HL-60/S4 (cell line): ENCODE data around the gene FRAS1.
"Not testable (repeated sequence)": the region's sequence is repeated elsewhere in the genome, so short reads cannot be mapped to it uniquely, and the experiment has no call there.

ENCODE experiments used
- in situ Hi-C: fragments of 300-500 bp; cut with MboI; formaldehyde crosslinking; loops from 2 replicates; pipeline ENCODE4 v1.14.3; 2022; ENCODE audit warnings: low sequenced_read_pairs

FRAS1 gene

DNA sequence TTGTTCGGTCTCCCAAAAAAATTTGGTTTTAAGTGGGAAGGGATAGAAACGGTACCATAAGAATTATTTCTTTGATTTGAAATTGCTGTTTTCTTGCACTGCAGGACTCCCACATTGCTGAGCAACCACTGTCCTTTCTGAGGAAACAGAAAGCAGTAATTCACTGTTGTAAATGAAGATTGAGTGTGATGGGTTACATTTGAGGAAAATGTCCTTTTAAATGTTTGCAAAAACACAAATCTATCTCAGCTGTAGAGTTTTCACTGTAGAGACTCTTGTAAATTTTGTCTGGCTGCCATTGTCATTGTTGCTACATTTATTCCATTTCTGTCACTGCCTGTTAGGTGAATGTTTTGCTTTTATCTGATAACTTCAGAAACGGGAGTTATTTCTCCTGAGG is 105.2 kb downstream of the FRAS1 start:
- in situ Hi-C loops, result no loop called here

DNA sequence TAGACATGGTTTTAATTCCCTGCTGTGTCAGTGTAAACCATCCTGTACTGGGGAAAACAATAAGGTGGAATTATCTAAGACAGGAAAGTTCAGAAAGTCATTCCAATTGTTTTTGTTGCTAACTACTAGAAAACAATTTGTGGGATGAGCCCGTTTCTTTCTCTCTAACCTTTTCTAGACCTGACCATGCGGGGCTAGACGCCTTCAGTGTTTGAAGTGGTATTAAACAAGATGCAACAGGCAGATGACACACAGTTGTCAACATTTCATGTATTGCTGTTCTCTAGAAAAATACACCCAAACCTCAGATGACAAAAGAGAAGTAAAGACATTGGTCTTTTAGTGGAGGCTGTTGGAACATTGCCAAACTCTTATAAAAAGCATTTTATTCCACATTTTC is 105.7 kb downstream of the FRAS1 start:
- in situ Hi-C loops, result no loop called here

DNA sequence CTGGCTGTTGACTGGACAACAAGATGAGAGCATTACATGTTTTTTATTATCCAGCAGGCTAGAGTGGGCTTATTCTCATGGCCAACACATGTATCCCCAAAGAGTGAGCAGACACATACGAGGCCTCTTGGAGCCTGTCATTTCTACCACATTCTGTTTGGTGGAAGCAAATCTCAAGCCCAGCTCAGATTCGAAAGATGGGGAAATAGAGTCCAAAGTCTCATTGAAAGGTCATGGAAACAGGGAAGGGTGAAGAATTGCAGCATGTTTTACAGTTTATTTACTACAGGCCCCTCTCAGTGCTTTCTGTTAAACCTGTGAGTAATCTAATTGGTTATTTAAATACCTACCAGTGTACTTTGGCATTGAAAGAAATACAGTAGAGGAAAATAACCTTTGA is 108.6 kb downstream of the FRAS1 start:
- in situ Hi-C loops, result no loop called here

DNA sequence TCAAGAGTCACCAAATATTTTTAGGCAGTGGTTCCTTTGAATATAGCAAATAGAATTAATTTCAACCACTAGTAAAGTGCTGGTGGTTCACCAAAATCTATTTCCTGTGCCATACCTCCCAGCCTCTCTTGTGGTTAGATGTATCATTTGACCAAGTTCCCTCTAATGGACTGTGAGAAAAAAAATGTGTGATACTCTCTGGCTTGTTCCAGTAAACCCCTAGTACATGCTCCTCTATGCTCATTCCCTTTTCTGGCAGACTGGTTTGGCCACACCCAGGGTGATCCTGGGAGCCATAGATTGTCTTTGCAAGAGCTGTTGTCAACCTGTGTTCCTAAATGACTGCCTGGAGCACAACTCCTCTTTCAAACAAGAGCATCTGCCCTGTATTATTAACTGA is 109.5 kb downstream of the FRAS1 start:
- in situ Hi-C loops, result no loop called here

DNA sequence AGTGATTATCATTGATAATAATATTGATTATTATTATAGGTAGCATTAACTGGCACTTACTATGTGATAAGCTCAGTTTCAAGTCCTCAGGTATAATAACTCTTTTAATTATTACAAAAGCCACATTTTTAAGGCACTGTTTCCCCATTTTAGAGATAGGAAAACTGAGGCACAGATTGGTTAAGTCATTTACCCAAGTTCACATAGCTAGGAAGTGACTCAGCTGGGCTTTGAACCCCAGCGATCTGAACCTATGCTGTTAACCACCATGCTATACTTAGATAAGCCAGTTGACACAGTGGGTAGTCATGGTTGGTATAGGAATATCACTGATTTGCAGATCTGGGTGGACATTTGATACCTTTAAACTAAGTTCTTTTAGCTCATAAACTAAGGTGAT is 110.4 kb downstream of the FRAS1 start:
- in situ Hi-C loops, result no loop called here

DNA sequence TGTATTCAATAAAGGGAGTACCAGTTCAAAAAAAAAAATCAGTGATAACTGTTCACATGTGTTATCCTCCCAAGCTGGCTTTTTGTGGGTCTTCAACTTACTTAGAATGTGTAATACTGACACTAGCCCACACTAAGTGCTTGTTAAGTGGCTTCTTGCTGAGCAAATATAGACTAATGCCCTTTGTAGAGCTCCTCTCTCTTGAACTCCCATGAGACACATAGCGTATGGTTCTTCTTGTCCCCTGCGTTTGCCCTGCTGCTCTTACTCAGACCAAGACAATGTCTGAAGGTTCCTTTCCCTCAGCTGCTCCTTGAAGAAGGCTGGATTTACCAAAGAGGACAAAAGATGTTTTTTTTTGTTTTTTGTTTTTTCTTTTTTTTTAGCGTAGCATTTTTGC is 110.9 kb downstream of the FRAS1 start:
- in situ Hi-C loops, result no loop called here

DNA sequence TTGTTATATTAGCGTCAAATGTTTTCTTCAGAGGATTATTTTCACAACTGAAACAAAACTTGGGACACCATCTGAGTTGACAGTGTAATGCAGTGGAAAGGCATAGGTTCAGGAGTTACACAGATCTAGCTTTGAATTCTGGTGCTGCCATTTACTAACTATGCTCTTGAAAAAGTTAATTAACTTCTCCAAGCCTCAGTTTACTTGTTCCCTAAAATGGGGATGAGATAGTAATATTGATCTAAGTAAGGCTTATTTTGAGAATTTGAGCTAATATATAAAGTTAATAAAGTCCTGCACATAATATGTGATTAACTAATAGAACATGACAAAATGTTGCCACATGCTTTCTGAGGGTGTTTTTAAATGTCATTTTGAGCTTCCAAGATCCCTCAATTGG is 112.6 kb downstream of the FRAS1 start:
- in situ Hi-C loops, result no loop called here

DNA sequence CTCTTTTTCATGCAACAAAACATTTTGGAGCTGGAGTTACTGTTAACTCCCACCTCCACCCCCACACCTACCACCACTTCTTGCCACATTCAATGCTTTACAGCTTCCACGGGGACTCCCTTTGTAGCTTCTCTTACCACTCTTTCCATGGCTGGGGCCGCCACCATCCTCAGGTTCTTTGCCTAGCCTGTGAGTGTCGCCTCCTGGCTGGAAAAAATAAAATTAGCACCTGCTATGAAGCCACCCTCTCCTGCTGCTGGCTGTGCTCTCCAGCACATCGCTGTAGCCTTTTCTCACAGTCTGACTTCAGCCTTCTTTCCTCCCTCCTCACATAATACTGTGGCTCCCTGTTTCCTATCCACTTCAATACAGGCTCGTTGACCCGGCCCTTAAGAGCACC is 114.4 kb downstream of the FRAS1 start:
- in situ Hi-C loops, result no loop called here

DNA sequence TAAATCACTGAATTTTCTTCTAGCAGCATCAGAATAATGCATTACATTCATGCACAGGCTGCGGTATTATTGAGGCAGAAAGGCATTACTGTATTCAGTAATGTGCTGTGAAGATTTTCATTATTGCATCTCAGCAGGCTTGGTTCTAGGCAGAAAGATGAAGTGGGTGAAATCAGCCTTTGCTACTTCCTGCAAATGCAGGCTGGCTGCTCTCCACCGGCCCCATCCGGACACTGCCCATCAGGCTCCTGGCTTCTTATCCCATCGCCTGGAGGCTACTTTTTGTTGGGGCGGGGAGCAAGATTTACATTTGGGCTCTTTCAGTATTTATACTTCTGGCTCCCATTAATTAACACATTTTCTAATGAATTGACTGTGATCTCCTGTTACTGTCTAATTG is 117.8 kb downstream of the FRAS1 start:
- in situ Hi-C loops, result no loop called here

DNA sequence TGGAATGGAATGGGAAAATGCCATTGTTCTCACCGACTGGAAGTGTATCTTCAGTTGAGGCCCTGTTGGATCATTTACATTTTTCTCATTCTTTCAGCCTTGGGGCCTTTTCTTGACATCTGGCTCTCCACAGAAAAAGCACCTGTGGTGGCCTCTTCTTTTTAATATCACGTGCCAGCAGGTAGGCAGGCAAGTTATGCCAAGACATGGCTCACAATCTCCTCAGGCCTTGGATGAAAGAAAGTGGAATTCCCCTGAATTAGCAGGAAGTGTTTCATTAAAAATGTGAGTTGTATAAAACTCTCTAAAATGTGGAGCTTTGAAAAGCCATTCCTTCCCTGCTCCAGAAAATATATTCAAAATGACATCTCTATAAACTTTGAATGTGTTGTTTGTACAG is 122.1 kb downstream of the FRAS1 start:
- in situ Hi-C loops, result no loop called here

DNA sequence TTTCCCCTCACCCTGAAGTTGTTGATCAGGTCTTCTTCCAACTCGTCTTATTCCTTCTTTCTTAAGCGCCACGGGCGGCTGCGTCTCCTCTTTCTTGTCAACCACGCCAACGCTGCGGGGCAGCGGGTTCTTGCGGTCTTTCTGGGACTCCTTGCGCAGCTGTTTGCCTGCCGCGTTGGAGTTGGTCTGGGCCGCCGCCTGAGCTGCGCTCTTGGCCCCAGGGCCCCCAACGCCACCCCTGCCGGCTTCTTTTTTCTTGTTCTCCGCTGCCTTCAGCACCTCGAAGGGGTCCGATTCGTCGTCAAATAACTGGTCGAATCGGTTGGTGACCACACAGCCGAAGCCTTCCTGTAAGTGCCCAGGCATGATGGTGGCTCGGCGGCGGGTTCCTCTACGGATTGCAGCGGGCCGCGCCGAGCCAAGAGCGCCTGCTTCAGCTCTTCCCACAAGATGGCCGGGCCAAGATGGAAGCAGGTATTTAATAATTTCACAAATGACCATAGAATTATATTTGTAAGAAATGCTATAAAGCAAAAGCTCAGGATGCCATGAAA is 124.6 kb downstream of the FRAS1 start:
- in situ Hi-C loops, result not testable (repeated sequence)

DNA sequence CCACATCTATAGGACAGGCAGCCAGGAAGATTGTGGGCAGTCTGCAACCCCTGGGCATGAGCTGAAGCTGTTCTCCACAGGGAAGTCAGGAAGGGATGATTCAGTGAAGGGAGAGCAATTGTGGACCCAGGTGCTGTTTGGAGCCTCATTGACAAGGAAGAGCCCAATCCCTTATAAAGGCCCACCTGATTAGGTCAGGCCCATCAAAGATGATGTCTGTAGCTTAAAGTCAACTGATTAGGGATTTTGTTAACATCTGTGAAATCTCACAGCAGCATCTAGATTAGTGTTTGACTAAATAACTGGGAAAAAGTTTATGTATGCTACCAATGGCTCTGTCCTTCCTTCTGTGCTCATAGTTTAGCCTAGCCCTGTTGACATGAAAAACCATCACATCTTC is 127.5 kb downstream of the FRAS1 start:
- in situ Hi-C loops, result no loop called here

DNA sequence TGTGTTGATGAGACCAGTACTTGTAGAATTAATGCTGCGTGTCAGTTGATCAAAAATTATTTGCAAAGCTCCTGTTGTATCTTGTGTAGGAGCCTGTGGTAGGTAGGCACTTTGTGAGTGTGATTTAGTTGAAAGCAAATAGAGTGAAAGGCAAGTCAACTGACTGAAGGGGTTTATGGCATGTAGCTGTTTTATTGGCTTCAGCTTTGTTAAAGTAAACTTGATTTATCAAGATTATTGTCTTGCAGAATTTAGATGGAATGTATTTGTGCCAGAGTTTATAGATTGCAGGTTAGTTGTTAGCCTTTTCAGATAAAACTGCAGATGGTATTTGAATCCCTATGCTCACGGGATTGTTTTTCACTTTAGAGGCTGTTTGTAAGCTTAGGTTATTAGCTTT is 128.0 kb downstream of the FRAS1 start:
- in situ Hi-C loops, result no loop called here

DNA sequence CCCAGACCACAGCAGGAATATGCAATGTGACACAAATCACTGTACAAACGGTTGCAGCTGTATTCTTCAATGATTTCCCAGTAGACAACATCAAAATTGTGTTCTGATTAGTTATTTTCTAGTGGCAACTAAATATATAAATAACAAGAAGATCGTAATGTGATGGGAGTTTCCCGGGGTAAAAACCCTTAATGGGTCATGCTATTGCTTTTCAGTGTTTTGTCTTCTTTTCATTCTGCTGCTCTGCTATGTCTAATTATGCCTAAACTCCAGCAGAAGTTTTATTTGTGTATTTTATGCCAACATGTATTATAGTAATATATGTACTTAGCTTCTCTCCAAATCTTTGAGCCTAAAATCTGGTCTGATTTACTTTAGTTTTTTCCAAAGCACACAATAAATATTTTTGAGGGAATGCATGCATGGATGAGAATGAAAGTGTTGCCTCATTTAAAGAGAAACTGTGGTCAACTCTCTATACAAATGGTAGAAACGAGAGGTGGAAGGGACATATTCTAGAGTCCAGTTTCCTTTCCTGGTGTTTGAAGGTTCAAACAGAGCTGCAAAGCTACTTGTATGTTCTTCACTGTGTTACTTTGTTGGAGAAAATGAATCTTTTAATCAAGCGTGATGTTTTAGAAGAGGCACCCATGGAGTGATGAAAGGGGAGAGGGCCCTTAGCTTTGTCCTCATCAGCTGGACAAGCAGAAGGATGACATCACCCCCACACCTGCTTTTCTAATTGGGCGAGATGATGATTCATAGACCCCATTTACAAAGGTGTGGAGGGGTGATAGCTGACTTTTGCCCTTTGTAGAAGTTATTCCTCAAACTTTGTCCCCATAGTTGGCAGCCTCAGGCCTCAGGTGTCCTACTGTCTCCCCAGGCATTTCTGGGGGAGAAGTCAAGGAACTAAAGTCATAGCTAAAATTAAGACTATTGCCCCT is 129.7 kb downstream of the FRAS1 start:
- in situ Hi-C loops, result no loop called here

DNA sequence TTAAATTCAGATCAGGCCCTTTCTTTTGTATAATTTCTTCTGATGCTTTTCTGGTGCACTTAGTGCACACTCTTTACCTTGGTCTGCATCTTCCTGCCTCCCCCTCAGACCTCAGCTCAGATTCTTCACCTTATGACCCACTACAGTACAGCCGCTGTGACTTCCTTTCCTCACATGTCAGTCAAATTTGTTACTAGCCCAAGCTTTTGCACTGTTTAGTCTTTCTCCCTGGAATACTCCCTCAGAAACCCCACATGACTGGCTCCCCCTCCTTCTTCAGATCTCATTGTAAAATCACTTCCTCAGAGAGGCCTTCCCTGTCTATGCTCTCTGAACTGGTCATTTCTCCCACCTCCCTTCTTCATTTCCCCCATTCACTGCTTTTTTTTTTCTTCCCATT is 132.9 kb downstream of the FRAS1 start:
- in situ Hi-C loops, result no loop called here

DNA sequence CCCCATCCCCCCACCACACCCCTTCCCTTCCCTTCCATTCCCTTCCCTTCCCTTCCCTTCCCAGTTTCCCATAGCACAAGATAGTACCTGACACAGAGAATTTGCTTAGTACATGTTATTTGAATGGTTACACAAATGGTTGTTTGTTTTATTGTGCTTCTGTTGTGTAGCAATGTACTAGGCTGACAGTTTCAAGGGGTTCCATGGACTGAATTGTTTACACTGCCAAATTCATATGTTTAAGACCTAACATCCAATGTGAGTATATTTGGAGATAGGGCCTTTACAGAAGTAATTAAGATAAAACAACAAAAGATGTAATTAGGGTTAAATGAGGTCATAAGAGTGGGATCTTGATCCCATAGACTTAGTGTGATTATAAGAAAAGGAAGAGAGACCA is 133.5 kb downstream of the FRAS1 start:
- in situ Hi-C loops, result no loop called here

DNA sequence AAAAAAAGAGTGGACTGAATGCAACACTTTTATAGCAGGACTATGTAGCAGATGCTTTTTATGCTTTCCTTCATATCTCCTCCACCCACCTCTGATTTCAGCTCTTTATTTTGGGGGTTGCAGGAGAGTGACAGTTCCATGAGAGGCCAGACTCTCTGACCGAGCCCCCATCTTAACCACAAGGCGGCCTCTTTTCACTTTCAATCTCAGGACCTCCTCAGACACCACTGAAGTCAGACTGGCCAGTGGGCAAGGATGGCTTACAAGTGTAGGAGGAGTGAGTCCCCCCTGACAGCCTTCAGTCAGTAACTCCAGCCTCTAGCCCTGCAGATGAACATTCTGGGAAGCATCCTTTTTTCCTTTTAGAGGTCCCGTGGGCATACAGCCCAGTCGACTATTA is 140.8 kb downstream of the FRAS1 start:
- in situ Hi-C loops, result no loop called here

DNA sequence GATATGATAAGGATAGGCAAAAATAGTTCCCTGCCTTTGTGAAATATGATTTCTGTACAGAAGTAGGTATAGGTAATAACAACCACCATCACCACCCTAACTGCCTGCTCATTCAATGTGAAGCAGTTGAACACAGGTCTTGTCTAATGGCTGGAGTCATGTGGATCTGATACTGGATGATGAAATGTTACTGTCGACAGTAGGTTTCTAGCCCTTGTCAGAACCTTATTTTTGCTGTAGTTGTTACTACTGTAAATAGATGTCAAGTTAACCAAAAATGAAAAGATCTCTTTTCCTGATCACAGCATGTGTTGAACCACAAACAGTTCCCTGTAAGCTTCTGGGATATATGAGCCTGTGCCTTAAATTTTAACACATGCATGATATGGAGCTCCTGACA is 142.9 kb downstream of the FRAS1 start:
- in situ Hi-C loops, result no loop called here

DNA sequence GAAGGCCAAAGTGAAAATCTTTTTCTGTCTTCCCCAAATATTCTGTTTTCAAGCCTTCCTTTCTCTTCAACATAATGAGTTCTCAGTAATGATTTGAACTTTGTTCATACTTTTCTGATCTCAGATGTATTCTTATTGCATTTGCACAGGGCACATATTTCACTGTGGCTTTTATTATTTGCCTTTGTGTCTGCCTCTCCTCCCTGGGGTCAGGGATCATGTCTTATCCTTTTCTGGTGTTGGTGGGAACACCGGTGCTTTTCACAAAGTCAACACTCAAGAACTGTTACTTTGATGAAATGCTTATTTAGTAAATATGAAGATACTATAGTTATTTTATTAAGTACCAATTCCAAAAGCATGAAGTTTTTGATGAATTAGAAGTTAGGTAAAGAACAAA is 143.8 kb downstream of the FRAS1 start:
- in situ Hi-C loops, result no loop called here

DNA sequence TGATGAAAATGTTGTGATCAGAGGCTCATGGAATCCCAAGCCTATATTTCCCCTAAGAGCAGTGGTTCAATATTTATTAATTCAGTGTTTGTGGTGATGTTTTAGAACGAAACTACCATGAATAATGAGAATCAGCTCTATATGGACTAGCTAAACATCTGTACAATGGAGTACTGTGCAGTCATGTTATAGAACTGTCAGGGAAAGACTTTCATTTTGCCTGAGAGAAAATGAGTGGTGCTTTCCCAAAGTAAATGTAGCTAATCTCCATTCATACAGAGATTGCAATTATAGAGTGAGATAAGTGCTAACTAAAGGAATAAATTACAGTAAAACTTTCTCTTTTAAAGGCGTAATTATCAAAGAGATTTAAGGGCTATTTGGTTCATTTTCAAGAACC is 147.1 kb downstream of the FRAS1 start:
- in situ Hi-C loops, result no loop called here

DNA sequence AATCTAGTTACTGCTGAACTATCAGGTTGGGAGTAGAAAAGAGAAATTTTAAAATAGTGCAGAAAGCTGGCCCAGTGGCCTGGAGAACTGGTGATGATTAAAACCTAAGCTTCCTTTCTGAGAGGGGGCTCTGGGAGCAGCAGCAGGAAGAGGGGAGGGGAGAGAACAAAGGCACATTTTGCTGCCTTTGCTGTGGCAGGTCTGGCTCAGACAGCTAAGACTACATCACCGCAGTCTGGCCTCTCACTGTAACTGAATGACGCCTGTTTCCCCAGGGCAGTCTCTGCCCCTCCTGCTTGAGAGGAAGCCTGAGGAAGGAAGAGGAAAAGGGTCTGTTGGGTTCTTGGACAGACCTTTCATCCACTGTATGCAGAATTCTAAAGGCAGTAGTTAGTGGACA is 148.5 kb downstream of the FRAS1 start:
- in situ Hi-C loops, result no loop called here

DNA sequence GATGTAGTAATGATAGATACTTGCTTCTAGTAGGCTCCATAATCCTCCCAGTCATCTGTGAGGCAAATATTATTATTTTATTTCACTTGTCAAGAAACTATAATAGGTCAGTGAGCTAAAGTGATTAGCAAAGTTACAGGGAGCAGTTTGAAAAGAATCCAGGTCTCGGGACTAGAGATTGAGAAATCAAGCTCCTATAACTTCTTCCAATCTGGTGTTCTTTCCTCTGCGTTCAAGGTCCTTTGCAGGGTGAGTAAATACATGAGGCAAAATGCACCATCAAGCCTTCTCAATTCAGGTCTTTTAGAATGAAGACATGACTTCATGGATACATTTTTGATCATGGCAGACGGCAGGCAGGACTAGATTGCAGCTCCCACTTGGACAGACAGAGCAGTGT is 150.4 kb downstream of the FRAS1 start:
- in situ Hi-C loops, result no loop called here

DNA sequence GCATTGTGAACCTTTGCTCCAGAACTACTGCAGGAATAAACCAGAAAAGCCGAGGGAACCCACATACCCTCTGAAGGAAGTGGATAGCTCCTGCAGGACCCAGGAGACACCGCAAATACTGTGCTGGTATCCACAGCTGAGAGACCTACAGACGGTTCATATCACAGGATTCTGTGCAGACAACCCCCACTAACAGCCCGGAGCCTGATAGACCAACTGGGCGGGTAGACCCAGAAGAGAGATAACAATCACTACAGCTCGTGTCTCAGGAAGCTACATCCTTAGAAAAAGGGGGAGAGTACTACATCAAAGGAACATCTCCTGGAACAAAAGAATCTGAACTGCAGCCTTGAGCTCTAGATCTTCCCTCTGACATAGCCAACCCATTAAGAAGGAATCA is 150.8 kb downstream of the FRAS1 start:
- in situ Hi-C loops, result no loop called here
